Glomerular endothelial cell (primary cell): ENCODE measurements around the gene SELENOM. TPM values are rescaled to one million over a fixed set of nuclear protein-coding genes. Genes with fewer than 3 reads are reported as not detected.
"Not testable (repeated sequence)": the region's sequence is repeated elsewhere in the genome, so short reads cannot be mapped to it uniquely, and the experiment has no call there.

Experiments used
- DNase-seq: peaks from one replicate; pipeline ENCODE4 v3.0.0-alpha.2; 2011; ENCODE audit warnings: low read depth, low spot score; ENCODE audit errors: extremely low read depth
- total RNA-seq: library from RNA; depleted of rRNA; stranded (reverse); fragments of >200 nt; gene quantifications from 2 replicates; pipeline ENCODE4 v1.2.3, GENCODE V29; 2015

The SELENOM gene
- total RNA-seq, 1 donor from 2014 or later: 175 TPM

DNA sequence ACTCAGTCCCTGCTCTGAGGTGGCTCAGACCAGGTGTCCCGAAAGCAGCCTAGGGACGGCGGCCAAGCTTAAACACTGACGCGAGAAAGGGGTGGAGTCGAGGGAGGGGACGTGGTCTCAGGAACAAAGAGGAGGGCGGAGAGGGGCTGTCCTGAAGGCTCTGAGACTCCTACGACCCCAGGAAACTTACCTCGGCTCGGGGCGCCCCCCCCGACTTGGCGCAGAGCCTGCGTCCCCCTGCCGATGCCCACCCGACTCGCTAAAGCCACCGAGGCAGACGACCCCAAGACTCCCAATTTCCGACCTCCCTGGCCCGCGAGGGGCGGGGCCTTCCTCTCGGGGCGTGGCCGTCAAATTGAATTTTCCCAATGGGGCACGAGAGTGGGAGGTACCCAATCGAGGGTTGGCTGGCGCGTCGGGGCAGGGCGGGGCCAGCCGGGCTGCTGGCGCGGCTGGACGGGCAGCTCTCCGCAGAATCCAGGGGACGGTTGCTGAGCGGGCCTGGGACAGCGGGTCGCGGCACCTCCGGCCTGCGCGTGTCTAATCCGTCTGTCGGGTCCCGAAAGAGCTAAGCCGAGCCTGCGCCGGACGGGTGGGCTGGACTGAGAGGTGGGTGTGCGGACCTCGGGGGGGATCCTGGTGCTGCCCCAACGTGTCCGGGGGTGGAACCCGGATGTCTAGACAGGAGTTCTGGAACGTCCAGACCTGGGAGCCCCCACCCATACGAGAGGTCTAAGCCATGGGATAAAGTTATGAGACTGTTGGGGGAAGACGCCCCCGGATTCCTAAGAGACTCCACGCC is 26.3 kb downstream of the SELENOM start, which contains the start of gene SMTN:
Gene SMTN (plus strand): TSS at position 471 of the 802 bp plus-strand sequence. CDS start 1,941 bp downstream, outside the sequence.
- no peak for DNase-seq

DNA sequence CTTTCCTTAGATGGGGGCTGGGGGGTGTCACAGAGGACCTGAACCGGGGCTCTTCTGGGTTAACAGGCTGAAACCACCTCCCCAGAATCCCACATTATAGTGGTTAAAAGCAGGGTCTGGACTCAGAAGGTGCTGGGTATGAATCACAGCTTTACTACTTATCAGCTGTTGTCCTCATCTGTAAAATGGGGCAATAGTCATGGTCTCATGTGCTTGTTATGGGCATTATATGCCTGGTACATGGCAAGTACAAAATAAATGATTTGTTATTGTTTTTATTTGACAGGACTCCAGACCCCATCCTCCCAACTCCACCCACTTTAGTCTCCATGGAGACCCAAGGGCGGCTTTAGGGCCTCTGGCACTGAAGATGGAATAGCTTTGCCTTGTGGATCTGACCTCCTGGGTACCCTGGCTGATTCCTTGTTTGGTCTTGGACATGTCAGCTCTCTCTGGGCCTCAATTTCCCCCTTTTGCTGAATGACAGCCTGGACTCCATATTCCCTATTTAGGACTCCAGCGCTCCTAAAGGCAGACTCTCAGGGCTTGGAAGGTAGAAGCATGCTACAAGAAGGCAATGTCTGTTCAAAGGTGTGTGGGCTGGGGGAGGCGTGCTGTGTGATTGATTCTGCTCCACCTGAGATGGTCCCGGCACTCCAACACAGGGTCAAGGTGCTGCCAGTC is 27.1 kb downstream of the SELENOM start:
- DNase-seq: no peak

DNA sequence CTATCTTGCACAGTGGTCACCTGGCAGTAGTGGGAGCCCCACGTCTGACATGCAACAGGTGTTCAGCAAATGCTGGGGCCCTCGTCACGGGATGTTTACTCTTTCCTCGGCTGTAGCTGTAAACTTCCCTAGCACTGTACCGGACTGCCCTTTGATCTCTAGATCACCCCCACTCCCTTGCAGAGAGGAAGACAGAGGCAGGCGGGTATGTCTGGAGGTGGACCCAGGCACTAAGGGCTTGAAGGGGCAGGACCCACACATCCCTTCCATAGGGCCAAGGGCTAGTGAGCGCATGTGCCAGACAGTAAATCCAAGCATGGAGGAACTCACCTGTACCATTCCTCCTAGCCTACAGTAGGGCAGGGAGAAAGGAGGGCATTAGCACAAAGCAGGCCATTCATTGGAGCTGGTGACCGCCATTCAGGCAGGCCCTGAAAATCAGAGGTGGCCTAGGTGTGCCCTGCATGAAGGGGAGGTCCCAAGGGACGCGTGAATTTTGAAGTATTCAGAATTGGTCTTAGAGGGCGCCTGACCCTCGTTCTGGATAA is 28.2 kb downstream of the SELENOM start:
- DNase-seq: no peak

DNA sequence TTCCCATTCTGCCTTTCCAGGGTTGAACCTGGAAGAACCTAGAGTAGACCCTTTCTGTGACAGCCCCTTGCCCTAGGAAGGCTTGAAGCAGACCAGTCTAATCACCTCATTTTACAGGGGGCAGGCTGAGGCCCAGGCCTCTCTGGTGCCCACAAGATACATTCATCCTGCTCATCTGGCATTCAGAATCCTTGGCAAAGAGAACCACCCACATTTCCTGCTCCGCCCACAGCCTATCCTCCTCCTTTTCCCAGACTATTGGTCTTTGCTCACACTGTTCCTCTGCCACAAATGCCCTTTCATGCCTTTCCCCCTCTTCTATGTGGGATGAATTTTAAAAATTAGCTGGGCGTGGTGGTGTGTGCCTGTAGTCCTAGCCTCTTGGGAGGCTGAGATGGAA is 29.0 kb downstream of the SELENOM start:
- DNase-seq: not testable (repeated sequence)

DNA sequence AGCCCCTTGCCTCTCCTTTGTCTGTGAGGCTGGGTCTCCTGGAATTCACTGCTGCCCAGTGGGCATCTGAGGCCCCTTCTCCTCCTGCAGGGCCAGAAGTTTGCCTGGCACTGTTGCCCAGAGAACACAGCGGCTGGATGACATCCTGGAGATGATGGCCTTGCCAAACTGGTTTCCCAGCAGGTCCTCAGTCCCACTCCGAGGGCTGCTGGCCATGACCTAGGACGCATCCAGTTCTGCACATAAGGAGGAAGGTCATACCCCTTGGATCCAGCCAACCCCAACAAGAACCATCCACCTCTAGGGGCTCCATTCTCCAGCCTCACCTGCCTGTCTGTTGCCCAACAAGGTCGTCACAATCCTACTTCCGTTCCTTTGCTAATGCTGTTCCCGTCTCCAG is 29.7 kb downstream of the SELENOM start:
- DNase-seq: no peak

DNA sequence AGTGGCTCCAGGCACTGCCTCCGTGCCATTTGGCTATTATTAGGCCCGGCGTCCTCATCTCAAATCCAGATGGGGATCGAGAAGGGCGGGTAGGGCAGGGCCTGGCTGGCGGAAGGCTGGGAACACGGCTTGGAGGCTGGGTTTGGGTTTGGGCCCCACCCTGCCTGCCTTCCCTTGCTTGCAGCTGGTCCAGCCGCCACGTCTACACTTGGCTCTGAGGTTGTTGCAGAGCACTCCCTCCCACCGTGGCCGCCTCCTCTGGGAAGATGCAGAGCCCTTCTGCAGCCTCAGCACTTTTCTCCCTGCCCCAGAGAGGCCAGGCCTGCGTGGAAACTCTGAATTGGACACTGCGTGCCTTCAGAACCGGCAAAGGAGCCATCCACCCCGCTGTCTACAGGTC is 31.4 kb downstream of the SELENOM start:
- DNase-seq: no peak

DNA sequence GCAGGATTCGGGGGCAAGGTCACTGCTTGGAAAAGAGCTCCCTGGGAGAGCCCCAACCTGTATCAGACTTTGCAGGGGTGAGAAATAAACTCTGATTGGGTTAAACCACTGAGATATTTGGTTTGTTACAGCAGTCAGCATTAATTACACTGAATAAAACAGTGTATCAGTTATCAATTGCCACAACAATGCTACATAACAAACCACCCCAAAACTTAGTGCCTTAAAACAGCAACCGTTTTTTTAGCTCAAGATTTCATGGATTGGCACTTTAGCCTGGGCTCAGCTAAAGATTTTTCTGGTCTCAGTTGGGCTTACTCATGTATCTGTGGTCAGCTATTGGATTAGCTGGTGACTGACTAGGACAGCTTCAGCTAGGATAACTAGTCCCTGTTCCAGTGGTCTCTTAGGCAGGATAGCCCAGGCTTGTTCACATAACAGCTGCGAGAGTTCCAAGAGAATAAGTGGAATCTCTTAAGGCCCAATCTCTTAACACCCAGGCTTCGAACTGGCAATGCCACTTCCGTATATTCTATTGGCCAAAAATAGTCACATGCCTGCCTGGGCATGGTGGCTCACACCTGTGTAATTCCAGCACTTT is 33.7 kb downstream of the SELENOM start:
- DNase-seq: not testable (repeated sequence)

DNA sequence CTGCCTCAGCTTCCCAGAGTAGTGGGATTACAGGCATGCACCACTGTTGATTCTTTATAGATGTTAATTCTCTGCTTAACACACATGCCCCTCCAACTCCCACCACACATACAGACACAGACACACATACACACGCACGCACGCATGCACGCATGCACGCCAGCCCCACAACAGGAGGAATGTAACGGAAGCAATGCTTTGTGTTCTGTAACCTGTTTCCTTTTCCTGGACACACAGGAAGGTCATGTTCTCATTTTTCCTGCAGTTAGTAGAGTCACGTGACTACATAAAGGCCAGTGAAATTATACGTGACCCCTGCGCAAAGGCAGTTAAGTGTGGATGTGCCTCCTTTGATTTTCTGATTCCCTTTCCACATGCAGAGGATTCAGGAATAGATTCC is 34.2 kb downstream of the SELENOM start:
- DNase-seq: not testable (repeated sequence)

DNA sequence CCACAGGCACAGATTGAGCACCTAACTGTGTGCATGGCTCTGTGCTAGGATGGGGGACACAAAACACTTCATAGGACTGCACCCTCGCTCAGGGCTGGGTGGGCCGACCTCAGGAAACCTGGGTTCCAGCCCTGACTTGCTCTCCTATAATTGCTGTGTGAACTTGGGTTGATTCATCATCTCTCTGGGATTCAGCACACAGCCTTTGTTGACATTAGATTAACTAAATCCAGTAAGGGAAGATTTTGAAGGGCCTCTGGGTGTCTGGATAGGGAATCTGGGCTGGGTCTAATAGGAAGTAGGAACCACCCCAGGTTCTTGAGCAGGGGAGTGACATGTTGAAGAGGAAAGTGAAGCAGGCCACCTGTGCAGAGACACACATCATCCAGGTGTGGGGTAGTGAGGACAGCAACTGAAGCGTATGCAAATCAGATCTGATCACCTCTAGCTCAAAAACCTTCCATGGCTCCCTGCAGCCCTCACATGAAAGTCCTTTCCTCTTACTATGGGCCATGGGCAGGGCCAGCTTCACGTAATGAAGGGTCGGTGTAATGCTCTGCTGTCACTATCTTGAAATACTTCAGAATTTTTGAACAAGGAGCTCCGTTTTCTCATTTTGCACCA is 37.6 kb downstream of the SELENOM start:
- not testable (repeated sequence) for DNase-seq

DNA sequence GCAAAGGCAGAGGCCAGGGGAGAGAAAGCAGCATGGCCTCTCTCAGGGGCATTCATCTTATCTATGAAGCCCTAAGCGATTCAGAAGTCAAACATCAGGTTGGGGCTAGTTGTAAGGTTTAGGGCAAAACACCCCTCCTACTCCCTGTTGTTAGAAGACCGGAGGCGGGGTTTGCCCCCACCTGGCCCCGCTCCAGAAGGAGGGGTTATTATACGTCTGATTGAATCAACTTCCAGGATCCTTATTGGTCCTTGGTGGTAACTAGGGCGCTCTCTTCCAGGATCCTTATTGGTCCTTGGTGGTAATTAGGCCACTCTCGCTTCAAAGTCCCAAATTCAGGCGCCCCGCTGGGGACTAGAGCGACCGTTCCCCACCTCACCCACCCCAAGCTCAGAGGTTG is 38.4 kb downstream of the SELENOM start:
- DNase-seq: no peak

DNA sequence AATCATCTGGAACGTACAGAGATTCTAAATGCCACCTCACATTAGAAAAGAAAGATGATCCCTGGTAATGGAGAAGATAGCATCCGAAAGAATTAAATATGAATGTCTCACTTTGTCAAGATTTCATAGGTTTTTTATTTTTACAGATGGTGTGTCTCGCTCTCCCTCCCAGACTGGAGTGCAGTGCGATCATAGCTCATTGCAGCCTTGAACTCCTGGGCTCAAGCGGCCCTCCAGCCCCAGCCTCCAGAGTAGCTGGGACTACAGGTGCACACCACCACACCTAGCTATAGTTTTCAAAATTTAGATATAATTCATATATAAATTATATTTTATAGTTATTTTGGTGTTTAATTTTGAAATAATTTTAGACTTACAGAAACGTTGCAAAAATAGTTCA is 43.0 kb downstream of the SELENOM start:
- DNase-seq: no peak

DNA sequence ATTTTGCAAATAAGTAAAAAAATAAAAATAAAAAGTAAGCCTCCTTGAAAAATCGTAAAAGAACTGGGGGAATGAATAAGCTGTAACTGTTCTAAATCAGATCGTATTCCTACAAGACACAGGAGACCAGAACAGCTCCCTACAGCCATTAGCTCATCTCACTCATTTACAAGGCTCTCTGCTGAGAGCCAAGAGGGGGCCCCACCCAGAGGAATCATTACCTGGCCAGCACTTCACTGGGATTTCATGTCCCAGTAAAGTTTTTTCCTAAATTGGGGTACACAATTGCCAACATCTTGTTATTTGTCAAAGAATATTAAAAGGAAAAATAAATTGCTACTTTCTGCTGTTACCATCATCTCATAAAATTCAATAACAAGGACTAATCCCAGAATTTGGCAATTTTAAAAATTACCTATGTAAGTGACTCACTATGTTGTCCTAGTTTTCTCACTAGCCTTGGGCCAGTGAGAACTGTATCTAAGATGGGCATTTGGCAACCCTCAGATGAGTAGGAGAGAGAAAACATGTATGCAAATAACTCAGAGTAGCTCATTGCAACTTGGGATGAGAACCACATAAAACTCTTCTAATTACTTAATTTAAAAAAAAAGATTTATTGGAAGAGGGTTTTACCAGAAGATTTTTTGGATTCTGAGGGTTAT is 44.7 kb downstream of the SELENOM start:
- no peak for DNase-seq

DNA sequence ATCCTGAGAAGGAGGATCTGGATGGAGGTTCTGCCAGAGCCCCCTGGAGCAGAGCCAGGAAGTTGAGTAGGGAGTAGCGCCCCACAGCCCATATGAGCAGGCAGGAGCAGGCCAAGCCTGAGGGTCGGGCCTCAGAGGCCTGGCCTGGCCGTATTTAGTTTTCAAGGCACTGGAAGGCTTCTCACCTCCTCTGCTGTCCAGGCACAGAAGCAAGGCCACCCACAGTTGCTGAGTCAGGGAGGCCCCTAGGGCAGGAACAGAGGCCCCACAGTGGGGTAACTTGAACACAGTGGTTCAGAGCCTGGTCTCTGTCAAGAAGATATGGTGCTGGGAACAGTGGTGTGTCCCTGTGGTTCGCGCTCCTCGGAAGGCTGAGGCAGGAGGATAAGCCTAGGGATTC is 47.7 kb downstream of the SELENOM start:
- DNase-seq: not testable (repeated sequence)

DNA sequence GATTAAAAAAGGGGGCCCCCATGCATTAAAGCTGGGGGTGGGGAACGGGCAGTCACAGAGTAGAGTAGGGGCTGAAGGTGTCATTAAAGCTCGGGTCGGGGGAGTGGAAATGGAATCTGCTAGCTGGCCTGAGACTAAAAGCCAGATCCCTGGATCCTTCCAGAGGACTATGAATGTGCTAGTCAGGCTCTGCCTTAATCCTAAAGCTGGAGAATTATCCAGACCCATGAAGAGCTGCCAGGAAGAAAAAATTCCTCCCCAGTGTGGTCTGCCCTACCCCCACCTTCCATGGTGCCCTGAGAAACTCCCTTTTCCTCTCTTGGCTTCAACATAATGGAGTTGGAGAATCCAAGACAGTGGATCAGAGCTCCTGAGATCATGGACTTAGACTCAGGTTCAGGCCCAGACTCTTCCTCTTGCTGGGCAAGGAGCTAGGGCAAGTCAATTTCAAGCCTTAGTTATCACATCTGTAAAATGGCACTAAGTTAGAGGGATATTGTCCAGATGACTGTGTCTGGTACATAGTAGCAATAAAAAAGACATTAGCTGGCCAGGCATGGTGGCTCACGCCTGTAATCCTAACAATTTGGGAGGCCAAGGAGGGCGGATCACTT is 50.3 kb downstream of the SELENOM start:
- no peak for DNase-seq

DNA sequence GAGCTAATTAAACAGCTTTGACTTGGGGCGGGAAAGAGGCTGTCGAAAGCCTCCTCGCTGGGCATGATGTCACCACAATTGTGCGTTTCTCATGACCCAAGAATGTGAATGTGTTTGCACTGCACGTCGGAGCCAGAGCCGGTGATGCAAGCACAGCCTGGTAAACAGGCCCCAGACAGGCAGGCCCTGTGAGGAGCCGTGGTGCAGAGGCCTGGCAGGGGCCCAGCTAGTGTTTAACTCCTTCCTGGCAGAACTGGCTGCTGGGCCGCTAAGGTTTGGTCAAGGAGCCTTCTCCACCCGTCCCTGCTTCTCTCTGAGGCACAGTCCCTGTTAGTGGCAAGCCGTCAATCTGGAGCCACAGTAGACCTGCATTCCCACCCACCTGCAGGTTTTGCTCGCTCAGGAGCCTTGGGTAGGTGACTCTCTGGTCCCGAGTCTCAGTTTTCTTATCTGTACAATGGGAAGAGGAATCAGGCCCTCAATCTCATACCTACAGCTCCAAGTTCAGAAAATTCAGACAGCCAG is 51.7 kb downstream of the SELENOM start:
- DNase-seq: peak; percentile 65

DNA sequence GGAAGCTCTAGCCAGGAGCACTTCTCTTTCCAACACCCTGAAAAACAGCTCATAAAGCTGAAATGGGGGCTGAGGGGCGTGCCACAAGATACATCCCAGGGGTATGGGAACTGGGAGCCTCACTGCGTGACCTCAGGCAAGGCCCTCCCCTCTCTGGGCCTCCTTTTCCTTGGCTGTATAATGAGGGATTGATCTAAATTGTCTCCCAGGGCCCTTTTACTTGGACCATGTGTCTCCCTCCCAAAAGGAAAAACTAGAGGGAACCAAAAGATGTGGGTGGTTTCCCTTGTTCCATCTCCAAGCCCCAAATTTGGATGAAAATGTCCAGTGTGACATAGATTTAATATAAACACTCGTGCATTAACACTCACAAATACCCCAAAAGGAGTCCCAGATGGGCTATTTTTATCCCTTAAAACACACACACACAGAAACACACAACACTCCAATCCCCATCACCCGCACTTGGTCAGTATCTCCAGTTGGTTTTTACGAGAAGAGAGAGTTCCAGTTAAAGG is 52.2 kb downstream of the SELENOM start:
- DNase-seq: no peak
